Right lobe of liver (tissue), 6 donors: Measurements from ENCODE around the gene RNPS1. TPM values are rescaled to one million over a fixed set of nuclear protein-coding genes. Genes with fewer than 3 reads are reported as not detected.

Experiments used
- ATAC-seq, 4 donors: fragments of 200-7000 bp; cut with Tn5 transposase; one replicate each; pipeline ENCODE4 v1.9.1; 2020; ENCODE audit warnings: mild to moderate bottlenecking in 4 of 4, moderate library complexity in 4 of 4
- DNase-seq, 3 donors: peaks; one replicate each; pipeline ENCODE4 v3.0.0-alpha.2; 2020
- H3K27ac ChIP-seq, 3 donors: fragments of 200-600 bp; one replicate each; pipeline ENCODE4 v1.8.0; 2022
- H3K27me3 ChIP-seq, 2 donors: fragments of 200-600 bp; one replicate each; pipeline ENCODE4 v1.8.0; 2022
- H3K36me3 ChIP-seq, 4 donors: fragments of 200-600 bp; sonication (generic) in 1 of 4; one replicate each; pipeline versions ENCODE4 v1.5.1 to v1.8.0; 2017 to 2022; ENCODE audit warnings: control low read depth in 1 of 4
- H3K4me1 ChIP-seq, 4 donors: fragments of 200-600 bp; sonication (generic) in 1 of 4; one replicate each; pipeline versions ENCODE4 v1.5.1 to v1.8.0; 2017 to 2022; ENCODE audit warnings: control low read depth in 1 of 4
- H3K4me3 ChIP-seq, 3 donors: fragments of 200-600 bp; one replicate each; pipeline ENCODE4 v1.8.0; 2022
- H3K9me3 ChIP-seq, 4 donors: fragments of 200-600 bp; sonication (generic) in 1 of 4; one replicate each; pipeline versions ENCODE4 v1.5.1 to v1.8.0; 2017 to 2022; ENCODE audit warnings: control low read depth in 1 of 4
- POLR2A ChIP-seq: fragments of 450-650 bp; IDR thresholded peaks from one replicate; pipeline ENCODE4 v1.6.1; 2017; ENCODE audit warnings: antibody characterized with exemption, mild to moderate bottlenecking
- WGBS: methylation state at CpG from one replicate; pipeline ENCODE4 v1.1.6; 2018; ENCODE audit warnings: low coverage, low lambda C conversion rate; ENCODE audit not compliant: insufficient coverage; ENCODE audit errors: missing lambda C conversion rate; 5-methylcytosine and 5-hydroxymethylcytosine counted together
- intact Hi-C, 2 donors: fragments of 100-400 bp; cut with DNase I; formaldehyde crosslinking; loops; one replicate each; pipeline versions ENCODE4 v1.11.2 to v1.14.1; 2022
- total RNA-seq, 6 experiments: library from RNA; depleted of rRNA in 2 of 6; stranded (reverse); fragments of >200 nt in 2 of 6; fragmentation: NEBNext Ultra II Directional in 3 of 6; extraction: Animal tissue kit (Norgen Biotek cat#: 25700) in 3 of 6; gene quantifications; one replicate each; pipeline versions ENCODE4 v1.1.0 to v1.2.4, GENCODE V29; 2016 to 2023
- TF ChIP-seq, protein P1 (sequence below), 4 donors: fragments of 200-600 bp in 3 of 4; fragments of 450-650 bp in 1 of 4; IDR thresholded peaks; one replicate each; pipeline versions ENCODE4 v1.5.1 to v1.8.0; 2016 to 2022; ENCODE audit warnings: antibody characterized with exemption in 4 of 4, mild to moderate bottlenecking in 2 of 4
- donor health status: DM: no; HTN: yes; CAD: no.
- donor health status: DM: no; HTN: no; CAD: no.
- donor health status: DM: no; HTN: no; CAD: no.
- donor health status: DM: no; HTN: yes; CAD: no.
- donor health status: DM: no; HTN: yes; CAD: no.

The RNPS1 gene
- total RNA-seq, 6 experiments from 2014 or later = 29.0 to 61.9 (median 38.9) TPM

DNA sequence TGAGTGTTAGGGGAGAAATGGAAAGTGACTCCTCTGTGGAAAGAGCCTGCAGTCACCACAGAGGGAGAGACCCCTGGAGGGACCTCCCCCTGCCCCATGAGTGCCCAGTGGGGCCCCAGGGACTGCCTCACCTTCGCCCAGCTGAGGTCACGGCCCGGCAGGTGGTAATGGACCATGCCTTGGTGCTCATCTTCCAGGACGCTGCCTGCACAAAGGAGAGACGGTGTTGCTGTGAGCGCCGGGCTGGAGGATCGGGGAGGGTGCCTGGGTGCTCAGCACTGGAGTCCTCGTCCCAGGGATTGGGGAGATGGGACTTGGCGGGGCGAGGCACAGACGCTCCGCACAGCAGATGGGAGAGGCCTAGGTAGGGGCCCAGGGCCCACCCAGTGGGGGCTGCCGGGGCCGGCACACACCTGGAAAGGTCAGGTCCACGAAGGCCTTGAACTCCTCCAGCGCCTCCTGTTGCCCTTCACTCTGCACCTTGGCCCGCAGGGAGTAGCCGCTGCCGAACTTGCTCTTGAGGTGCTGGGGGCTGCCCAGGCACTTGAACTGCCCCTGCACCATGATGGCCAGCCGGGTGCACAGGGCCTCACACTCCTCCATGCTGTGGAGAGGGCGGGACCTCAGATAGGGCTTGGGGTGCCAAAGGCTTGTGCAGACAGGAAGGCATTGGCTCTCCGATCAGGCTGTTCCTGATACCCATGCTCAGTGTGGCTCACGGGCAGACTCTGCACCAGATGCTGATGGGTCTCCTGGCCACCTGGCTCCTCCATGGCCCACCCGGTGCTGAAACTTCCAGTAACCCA, 9.7 kb upstream of the RNPS1 start:
- TF ChIP-seq POLR2A = no peak
- TF ChIP-seq, protein P1, sequence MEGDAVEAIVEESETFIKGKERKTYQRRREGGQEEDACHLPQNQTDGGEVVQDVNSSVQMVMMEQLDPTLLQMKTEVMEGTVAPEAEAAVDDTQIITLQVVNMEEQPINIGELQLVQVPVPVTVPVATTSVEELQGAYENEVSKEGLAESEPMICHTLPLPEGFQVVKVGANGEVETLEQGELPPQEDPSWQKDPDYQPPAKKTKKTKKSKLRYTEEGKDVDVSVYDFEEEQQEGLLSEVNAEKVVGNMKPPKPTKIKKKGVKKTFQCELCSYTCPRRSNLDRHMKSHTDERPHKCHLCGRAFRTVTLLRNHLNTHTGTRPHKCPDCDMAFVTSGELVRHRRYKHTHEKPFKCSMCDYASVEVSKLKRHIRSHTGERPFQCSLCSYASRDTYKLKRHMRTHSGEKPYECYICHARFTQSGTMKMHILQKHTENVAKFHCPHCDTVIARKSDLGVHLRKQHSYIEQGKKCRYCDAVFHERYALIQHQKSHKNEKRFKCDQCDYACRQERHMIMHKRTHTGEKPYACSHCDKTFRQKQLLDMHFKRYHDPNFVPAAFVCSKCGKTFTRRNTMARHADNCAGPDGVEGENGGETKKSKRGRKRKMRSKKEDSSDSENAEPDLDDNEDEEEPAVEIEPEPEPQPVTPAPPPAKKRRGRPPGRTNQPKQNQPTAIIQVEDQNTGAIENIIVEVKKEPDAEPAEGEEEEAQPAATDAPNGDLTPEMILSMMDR (IDR thresholded peaks at IDR 0.05) = no peak
- no peak for DNase-seq
- 90% methylated on average over 2 of the region's 25 CpGs for WGBS

DNA sequence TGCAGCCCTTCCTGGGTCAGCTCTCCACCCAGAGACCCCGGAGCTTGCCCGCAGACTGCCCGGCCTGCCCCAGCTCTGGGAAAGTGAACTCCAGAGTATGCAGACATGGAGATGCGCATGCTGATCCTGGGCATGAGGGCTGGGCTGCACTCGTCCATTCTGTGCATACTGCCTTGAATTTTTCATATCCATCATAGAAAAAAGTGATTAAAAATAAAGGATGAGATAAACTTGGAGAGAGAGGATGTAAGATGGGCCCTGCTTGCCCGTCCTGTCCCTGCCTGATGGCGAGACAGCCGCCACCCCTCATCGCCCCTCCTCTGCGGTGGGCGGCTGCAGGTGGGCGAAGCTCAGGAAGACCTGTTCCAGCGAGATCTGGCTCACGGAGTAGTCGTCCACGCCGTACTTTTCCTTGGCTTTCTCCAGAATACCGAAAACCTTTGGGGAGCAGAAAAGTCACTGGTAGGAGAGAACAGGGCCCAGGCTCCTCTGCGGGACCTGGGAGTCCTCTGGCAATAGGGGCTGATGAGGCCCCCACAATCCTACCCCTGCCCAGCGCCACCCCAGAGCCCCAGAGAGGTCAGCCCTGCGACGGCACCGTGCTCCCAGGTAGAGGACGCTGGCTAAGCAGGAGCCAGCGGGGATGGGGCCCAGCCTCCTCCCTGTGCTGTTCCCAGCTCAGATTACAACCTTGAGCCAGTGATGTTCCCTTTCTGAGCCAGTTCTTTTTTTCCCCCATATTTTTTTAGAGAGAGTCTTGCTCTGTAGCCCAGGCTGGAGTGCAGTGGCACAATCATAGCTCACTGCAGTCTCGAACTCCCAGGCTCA, 8.7 kb upstream of the RNPS1 start:
- WGBS = 81% methylated on average over 10 of the region's 26 CpGs
- Histone ChIP-seq H3K4me3 (no peak overlapping the region), H3K36me3 (no peaks in the 10 kb centered on the region), H3K4me1 (no peaks in the 10 kb centered on the region), H3K27me3 (no peaks in the 10 kb centered on the region), H3K27ac (no peak overlapping the region), H3K9me3 (no peaks in the 10 kb centered on the region)
- DNase-seq = no peak
- no peak for TF ChIP-seq POLR2A
- TF ChIP-seq, protein P1 (IDR thresholded peaks at IDR 0.05) = no peak
- intact Hi-C loops = no loop called here
- no peak for ATAC-seq

More for the DNA sequence above, 9.7 kb upstream of the RNPS1 start:
- intact Hi-C loops = no loop called here
- H3K27ac ChIP-seq = no peak overlapping the region
- ATAC-seq = peak in 1 of 4 donors; percentile 8
- H3K4me3 ChIP-seq = no peak overlapping the region
- no peaks in the 10 kb centered on the region for H3K9me3 ChIP-seq
- no peaks in the 10 kb centered on the region for H3K4me1 ChIP-seq
- no peaks in the 10 kb centered on the region for H3K36me3 ChIP-seq
- H3K27me3 ChIP-seq = no peaks in the 10 kb centered on the region

DNA sequence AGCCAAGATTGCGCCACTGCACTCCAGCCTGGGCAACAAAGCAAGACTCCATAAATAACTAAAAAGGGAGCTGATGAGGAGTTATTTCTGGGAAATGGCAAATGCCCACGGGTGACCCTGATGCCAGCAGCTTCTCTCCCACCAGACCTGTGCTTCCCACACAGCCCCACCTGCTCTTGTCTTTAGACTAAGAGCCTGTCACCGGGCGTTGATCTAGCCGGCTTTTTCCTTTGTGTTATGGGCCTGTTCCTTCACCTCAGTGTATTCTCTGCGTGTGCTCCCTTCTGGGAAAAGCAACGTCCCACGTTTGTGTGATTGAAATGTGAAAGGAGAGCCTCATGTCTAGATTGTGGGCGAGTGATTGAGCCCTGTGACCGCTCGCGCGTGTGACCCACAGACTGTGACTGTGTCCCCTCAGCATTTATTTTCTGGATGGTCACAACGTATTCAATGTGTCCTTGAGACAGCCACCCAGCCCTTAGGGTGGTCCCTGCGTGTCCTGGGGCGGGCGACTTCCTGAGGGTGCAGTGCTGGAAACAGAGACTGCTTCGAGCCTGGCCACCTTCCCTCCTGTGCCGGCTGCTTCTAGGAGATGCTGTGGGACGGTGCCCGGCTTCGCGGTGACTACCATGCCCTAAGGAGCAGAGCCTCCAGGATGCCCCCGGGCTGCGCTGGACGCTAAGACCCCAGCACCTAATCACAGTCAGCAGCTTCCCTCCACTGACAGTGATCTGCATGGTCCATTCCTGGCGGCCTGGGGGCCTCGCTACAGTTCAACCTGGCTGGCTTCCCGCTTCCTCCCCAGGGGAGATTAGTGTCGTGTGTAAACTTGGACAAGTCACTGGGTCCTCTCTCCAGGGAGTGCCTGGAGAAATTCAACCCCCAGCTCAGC, 7.8 kb upstream of the RNPS1 start:
- Histone ChIP-seq H3K4me1 (no peaks in the 10 kb centered on the region), H3K27ac (no peak overlapping the region), H3K4me3 (no peak overlapping the region), H3K27me3 (no peaks in the 10 kb centered on the region), H3K36me3 (no peaks in the 10 kb centered on the region), H3K9me3 (no peaks in the 10 kb centered on the region)
- WGBS = 50% methylated on average over 11 of the region's 30 CpGs
- no peak for DNase-seq
- ATAC-seq = no peak
- TF ChIP-seq, protein P1 (IDR thresholded peaks at IDR 0.05) = no peak
- no peak for TF ChIP-seq POLR2A
- intact Hi-C loops = no loop called here

DNA sequence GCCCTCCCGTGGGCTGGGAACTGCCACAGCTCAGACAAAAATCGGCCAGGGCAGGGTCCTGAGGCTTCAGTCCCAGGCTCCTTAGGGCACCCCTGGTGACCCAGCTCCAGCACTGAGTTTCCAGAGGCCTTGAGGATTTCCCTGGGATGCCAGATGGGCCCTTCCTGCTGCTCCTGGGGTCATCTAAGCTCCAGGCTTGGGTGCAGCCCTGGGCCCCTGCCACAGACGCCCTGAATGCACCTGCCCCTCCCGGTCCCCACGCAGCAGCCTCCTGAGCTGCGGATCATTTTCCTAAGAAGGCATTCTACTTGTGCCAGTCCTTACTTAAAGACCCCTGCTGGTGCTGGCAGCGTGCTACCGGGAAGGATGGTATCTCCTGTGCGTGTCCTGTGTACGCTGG, 6.0 kb upstream of the RNPS1 start:
- H3K27ac ChIP-seq = no peak overlapping the region
- ATAC-seq = no peak
- 80% methylated on average over 1 of the region's 10 CpGs for WGBS
- intact Hi-C loops = no loop called here
- H3K27me3 ChIP-seq = no peaks in the 10 kb centered on the region
- no peak for DNase-seq
- H3K4me3 ChIP-seq = no peak overlapping the region
- TF ChIP-seq, protein P1 (IDR thresholded peaks at IDR 0.05) = no peak
- TF ChIP-seq POLR2A = no peak
- peaks cover 0 to 7% (median 0%) of the 10 kb centered on the region in 4 donors for H3K4me1 ChIP-seq
- no peaks in the 10 kb centered on the region for H3K36me3 ChIP-seq
- H3K9me3 ChIP-seq = no peaks in the 10 kb centered on the region
